Skeletal muscle tissue (tissue), 4 donors: ENCODE measurements around the gene POLRMT. TPM values are rescaled to one million over a fixed set of nuclear protein-coding genes. Genes with fewer than 3 reads are reported as not detected.
"Not testable (repeated sequence)": the region's sequence is repeated elsewhere in the genome, so short reads cannot be mapped to it uniquely, and the experiment has no call there.

Experiments used
- H3K27ac ChIP-seq: one replicate; pipeline ENCODE4 v1.7.0; 2013; ENCODE audit warnings: mild to moderate bottlenecking, low read depth, low read length, inconsistent platforms
- H3K27me3 ChIP-seq, 3 donors: one replicate each; pipeline ENCODE4 v1.7.0; 2013; ENCODE audit warnings: low read length in 3 of 3; ENCODE audit not compliant: control insufficient read depth in 3 of 3, insufficient read depth in 3 of 3
- H3K36me3 ChIP-seq, 3 donors: one replicate each; pipeline ENCODE4 v1.7.0; 2013; ENCODE audit warnings: low read length in 3 of 3; ENCODE audit not compliant: control insufficient read depth in 3 of 3, insufficient read depth in 3 of 3
- H3K4me1 ChIP-seq, 3 donors: one replicate each; pipeline ENCODE4 v1.7.0; 2013; ENCODE audit warnings: low read length in 3 of 3, mild to moderate bottlenecking in 3 of 3; ENCODE audit not compliant: control insufficient read depth in 3 of 3, insufficient read depth in 3 of 3
- H3K4me3 ChIP-seq, 3 donors: one replicate each; pipeline ENCODE4 v1.7.0; 2013; ENCODE audit warnings: low read length in 3 of 3
- H3K9ac ChIP-seq, 3 donors: one replicate each; pipeline ENCODE4 v1.7.0; 2013; ENCODE audit warnings: low read length in 3 of 3, mild to moderate bottlenecking in 3 of 3, moderate library complexity in 2 of 3, low read depth in 1 of 3
- H3K9me3 ChIP-seq, 3 donors: one replicate each; pipeline ENCODE4 v1.7.0; 2013; ENCODE audit warnings: low read length in 3 of 3; ENCODE audit not compliant: control insufficient read depth in 3 of 3
- total RNA-seq: library from RNA; depleted of rRNA; stranded (reverse); fragments of >200 nt; gene quantifications from one replicate; pipeline ENCODE4 v1.2.3, GENCODE V29; 2014
- donor health status: Osteomylitis.

The POLRMT gene
- total RNA-seq, 1 donor from 2014 or later, result 17.7 TPM

DNA sequence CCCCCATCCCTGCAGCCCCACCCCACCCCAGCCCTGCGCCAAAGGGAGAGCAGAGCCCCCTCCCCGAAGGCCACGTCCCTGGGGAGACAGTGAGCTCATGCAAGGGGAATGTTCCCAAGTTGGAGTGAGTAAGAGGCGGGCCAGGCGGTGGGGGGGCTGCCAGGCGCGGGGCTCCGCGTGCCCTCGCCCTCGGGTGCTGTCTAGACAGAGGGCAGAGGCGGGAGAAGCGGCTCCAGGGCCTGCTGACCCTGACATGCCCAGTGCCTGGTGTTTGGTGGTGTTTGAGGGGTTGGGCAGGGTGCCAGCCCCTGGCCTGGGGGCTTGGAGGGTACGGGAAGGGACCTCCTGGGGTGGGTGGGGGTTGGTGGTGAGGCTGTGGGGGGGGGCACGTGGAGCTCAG, 43.9 kb upstream of the POLRMT start:
- no peak overlapping the region for H3K9ac ChIP-seq
- no peaks in the 10 kb centered on the region for H3K9me3 ChIP-seq
- peak overlapping the region; percentile 61 for H3K27ac ChIP-seq
- no peaks in the 10 kb centered on the region for H3K36me3 ChIP-seq
- peak overlapping the region in 1 of 3 donors; percentile 67 for H3K4me3 ChIP-seq
- peaks cover 22 to 29% (median 29%) of the 10 kb centered on the region in 3 donors for H3K4me1 ChIP-seq
- peaks cover 16 to 20% (median 16%) of the 10 kb centered on the region in 3 donors for H3K27me3 ChIP-seq

- peak within 1 kb of the TSS; percentile 66 for H3K27ac ChIP-seq
- peaks cover 16 to 20% (median 16%) of the 10 kb centered on the region in 3 donors for H3K27me3 ChIP-seq
- peak within 1 kb of the TSS; percentile 48 to 75 (median 48) for H3K9ac ChIP-seq
- peaks cover 22 to 29% (median 29%) of the 10 kb centered on the region in 3 donors for H3K4me1 ChIP-seq
- no peaks in the 10 kb centered on the region for H3K9me3 ChIP-seq
- H3K4me3 ChIP-seq, result peak within 1 kb of the TSS; percentile 55 to 69 (median 67)
- no peaks in the 10 kb centered on the region for H3K36me3 ChIP-seq
These were observed 43.2 kb upstream of the POLRMT start, which contains the start of gene FSTL3 for GRCh38 chr19:676339-677105. TSS of gene FSTL3 (plus strand) at chr19:676392. CDS start at chr19:676424, 32 bp downstream.

DNA sequence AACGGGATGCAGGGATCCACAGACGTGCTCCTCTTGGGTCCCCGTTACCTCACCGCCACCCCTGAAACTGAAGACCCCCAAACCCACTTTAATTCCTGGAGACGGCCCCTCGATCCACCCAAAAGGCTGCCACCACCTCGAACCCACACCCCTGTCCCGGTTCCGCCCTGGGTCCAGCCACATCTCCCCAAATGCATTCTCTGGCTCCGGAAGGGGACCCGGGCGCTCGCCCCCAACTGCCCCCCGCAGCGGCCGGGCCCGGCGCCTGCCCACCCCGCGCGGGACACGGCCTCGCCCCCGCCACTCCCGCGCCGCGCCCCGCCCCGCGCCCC, 42.6 kb upstream of the POLRMT start:
- peaks cover 16 to 20% (median 16%) of the 10 kb centered on the region in 3 donors for H3K27me3 ChIP-seq
- no peaks in the 10 kb centered on the region for H3K9me3 ChIP-seq
- peak overlapping the region; percentile 66 for H3K27ac ChIP-seq
- H3K4me1 ChIP-seq, result peaks cover 22 to 29% (median 29%) of the 10 kb centered on the region in 3 donors
- peak overlapping the region in 2 of 3 donors; percentile 40 to 48 for H3K9ac ChIP-seq
- H3K4me3 ChIP-seq, result peak overlapping the region in 1 of 3 donors; percentile 30
- no peaks in the 10 kb centered on the region for H3K36me3 ChIP-seq

DNA sequence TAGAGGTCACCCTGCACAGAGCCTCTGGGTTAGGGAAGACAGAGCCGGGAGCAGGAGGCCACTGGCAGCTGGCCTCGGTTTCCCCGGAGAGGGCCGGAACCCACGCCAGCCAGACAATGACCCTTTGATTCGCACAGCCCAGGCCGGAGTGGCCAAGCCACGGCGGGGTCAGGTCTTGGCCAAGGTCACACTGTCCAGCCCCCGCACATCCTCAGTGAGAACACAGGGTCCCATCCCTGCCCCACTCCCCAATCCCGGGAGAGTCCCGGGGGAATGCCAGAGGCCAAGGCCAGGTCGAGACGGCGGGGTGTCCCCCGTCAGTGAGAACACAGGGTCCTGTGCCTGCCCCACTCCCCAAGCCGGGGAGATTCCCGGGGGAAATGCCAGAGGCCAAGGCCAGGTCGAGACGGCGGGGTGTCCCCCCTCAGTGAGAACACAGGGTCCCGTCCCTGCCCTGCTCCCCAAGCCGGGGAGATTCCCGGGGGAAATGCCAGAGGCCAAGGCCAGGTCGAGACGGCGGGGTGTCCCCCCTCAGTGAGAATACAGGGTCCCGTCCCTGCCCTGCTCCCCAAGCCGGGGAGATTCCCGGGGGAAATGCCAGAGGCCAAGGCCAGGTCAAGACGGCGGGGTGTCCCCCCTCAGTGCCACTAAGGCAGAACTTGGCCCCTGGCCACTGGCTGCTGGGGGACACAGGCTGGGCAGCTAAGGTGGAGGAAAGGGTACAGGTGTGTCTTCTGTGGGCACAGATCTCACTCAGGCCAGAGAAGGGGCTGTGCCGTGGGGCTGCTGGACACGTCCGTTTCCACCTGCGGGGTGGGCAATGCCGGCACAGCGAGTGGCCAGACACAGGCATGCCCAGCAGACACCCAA, 41.2 kb upstream of the POLRMT start:
- Histone ChIP-seq H3K9me3 (no peaks in the 10 kb centered on the region), H3K9ac (no peak overlapping the region), H3K36me3 (no peaks in the 10 kb centered on the region), H3K27ac (peak overlapping the region; percentile 40), H3K27me3 (peaks cover 16 to 20% (median 16%) of the 10 kb centered on the region in 3 donors), H3K4me3 (no peak overlapping the region), H3K4me1 (peaks cover 22 to 28% (median 25%) of the 10 kb centered on the region in 3 donors)

GRCh38 chr19:670609-671075, 37.3 kb upstream of the POLRMT start:
- Histone ChIP-seq H3K9me3 (no peaks in the 10 kb centered on the region), H3K27me3 (peaks cover 9 to 13% (median 11%) of the 10 kb centered on the region in 3 donors), H3K4me3 (no peak overlapping the region), H3K36me3 (no peaks in the 10 kb centered on the region), H3K27ac (no peak overlapping the region), H3K9ac (no peak overlapping the region), H3K4me1 (peaks cover 2 to 9% (median 7%) of the 10 kb centered on the region in 3 donors)

- H3K27me3 ChIP-seq, H3K36me3 ChIP-seq, H3K9me3 ChIP-seq, H3K9ac ChIP-seq, H3K27ac ChIP-seq, H3K4me3 ChIP-seq: not testable (repeated sequence)
- H3K4me1 ChIP-seq, result peaks cover 8 to 14% (median 9%) of the 10 kb centered on the region in 3 donors
These were observed 35.5 kb upstream of the POLRMT start for GRCh38 chr19:668675-669434.

DNA sequence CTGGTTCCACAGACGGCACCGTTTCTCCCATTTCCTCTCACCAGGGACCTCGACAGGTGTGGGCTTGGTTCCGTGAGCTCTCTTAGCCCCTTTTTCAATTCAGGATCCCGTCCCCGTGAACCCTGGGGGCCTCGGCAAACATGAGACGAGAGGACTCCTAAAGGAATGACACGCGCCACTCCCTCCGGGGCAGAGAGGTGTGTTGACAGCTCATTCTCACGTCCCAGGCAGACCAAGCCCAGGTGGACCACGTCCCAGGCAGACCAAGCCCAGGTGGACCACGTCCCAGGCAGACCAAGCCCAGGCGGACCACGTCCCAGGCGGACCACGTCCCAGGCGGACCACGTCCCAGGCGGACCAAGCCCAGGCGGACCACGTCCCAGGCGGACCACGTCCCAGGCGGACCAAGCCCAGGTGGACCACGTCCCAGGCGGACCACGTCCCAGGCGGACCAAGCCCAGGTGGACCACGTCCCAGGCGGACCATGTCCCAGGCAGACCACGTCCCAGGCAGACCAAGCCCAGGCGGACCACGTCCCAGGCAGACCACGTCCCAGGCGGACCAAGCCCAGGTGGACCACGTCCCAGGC, 33.7 kb upstream of the POLRMT start:
- not testable (repeated sequence) for H3K27ac ChIP-seq, H3K9ac ChIP-seq, H3K4me3 ChIP-seq, H3K9me3 ChIP-seq, H3K27me3 ChIP-seq, H3K36me3 ChIP-seq
- H3K4me1 ChIP-seq, result peaks cover 15 to 23% (median 17%) of the 10 kb centered on the region in 3 donors

DNA sequence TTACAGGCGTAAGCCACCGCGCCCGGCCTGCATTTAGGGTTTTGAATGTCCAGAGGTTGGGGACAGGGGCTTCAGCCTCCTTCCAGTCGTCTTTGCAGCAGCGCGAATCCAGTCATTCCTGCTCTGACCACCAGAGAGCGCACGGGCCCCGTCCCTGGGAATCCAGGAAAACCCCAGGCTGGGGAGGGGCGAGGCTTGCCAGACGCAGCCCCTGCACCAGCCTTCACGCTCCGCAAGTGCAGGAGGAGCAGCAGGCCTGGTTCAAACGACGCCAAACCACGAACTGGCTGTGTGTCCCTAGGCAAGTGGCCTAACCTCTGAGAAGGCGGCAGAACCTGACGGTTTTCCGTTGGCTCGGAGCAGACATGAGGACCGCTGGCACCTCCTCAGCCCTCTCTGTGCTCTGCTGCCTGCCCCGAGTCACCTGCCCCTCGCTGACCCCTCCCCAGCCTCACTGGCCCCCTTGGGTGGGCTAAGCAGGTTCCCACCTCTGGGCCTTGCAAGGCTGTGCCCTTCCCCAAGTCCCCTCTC, 31.6 kb upstream of the POLRMT start:
- H3K27ac ChIP-seq, result no peak overlapping the region
- peak overlapping the region; percentile 52 to 72 (median 62) for H3K4me3 ChIP-seq

DNA sequence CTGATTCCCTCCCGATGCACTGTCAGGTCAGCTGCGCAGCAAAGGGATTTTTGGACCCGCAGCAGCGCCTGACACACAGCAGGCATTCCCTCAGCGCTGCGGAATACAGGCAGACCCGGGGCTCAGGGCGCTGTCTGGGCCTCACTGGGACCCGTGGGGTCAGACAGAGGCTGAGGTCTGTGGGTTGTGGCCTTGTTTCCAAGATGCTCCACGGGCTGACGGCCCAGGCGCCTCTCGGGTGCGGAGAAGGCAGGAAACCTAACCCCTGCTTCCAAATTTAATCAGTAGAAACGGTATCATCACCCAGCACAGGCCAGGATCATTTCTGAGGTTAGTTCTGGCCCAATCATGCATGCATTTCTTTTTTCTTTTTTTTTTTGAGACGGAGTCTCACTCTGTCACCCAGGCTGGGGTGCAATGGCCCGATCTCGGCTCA, 30.4 kb upstream of the POLRMT start:
- Histone ChIP-seq H3K27ac (peak overlapping the region; percentile 91), H3K36me3 (peaks cover 0 to 1% (median 0%) of the 10 kb centered on the region in 3 donors), H3K9me3 (no peaks in the 10 kb centered on the region), H3K27me3 (no peaks in the 10 kb centered on the region), H3K4me1 (peaks cover 43 to 57% (median 50%) of the 10 kb centered on the region in 3 donors), H3K4me3 (peak overlapping the region; percentile 81 to 91 (median 88)), H3K9ac (peak overlapping the region; percentile 83 to 93 (median 88))

More for the DNA sequence above, 31.6 kb upstream of the POLRMT start:
- no peaks in the 10 kb centered on the region for H3K27me3 ChIP-seq
- H3K9me3 ChIP-seq, result no peaks in the 10 kb centered on the region
- peaks cover 36 to 44% (median 38%) of the 10 kb centered on the region in 3 donors for H3K4me1 ChIP-seq
- peak overlapping the region in 2 of 3 donors; percentile 40 to 66 for H3K9ac ChIP-seq
- no peaks in the 10 kb centered on the region for H3K36me3 ChIP-seq
